ENCODE measurements around the gene NTM. TPM values are rescaled to one million over a fixed set of nuclear protein-coding genes. Genes with fewer than 3 reads are reported as not detected.

The NTM gene
- total RNA-seq, 1 experiment from 2014 or later: 9.9 TPM

- no peak overlapping the region for H3K23ac ChIP-seq (ENCODE audit: insufficient read length, low read depth, low read length)
- no peak for DNase-seq
- no peak overlapping the region for H3K4ac ChIP-seq (ENCODE audit: low read depth, low read length)
- no peak overlapping the region for H2BK5ac ChIP-seq (ENCODE audit: insufficient read length, low read length)
- no peak overlapping the region for H4K8ac ChIP-seq (replicated peaks; ENCODE audit: insufficient read length, low read depth, low read length)
- no peaks in the 10 kb centered on the region for H3K23me2 ChIP-seq (ENCODE audit: insufficient read length, low read depth, low read length, poor library complexity, severe bottlenecking)
- no peak overlapping the region for H2AK5ac ChIP-seq (ENCODE audit: insufficient read length, low read length)
- Mint-ChIP-seq H3K4me1 (peaks cover 3 to 6% of the 10 kb centered on the region in 2 experiments), H3K27ac (no peak overlapping the region), H3K36me3 (ENCODE audit: insufficient read depth in 1 of 3, low read depth in 3 of 3) (no peaks in the 10 kb centered on the region), H3K4me3 (no peak overlapping the region), H3K27me3 (ENCODE audit: low read depth) (no peaks in the 10 kb centered on the region), H3K9me3 (no peaks in the 10 kb centered on the region)
- no peak overlapping the region for H2BK20ac ChIP-seq (ENCODE audit: low read depth, low read length, poor library complexity, severe bottlenecking)
- no peak overlapping the region for H3K9ac ChIP-seq (ENCODE audit: extremely low read depth, insufficient read length, low read length)
- H2BK15ac ChIP-seq (ENCODE audit: low read depth, low read length): no peak overlapping the region
- H3K4me1 ChIP-seq (ENCODE audit: insufficient read depth, low read length): peaks cover 7% of the 10 kb centered on the region; the same call in 1 of the 2 replicates
- no peak overlapping the region for H3K4me2 ChIP-seq (ENCODE audit: insufficient read depth, insufficient read length, low read length)
- H3T11ph ChIP-seq (ENCODE audit: low read length): no peak overlapping the region
- H2BK12ac ChIP-seq (ENCODE audit: insufficient read length, low read depth, low read length): no peak overlapping the region
- no peak overlapping the region for H3K14ac ChIP-seq (ENCODE audit: insufficient read depth, low read length)
- H4K91ac ChIP-seq (ENCODE audit: insufficient read length, low read depth, low read length): no peak overlapping the region
- no peak overlapping the region for H2AFZ ChIP-seq (ENCODE audit: low read length)
- no peaks in the 10 kb centered on the region for H3K79me2 ChIP-seq (ENCODE audit: insufficient read depth, low read length)
- H4K5ac ChIP-seq (ENCODE audit: insufficient read length, low read depth, low read length): no peak overlapping the region
- no peak overlapping the region for H2BK120ac ChIP-seq (ENCODE audit: low read depth, low read length, poor library complexity, severe bottlenecking)
- no peak overlapping the region for H3K56ac ChIP-seq (ENCODE audit: insufficient read length, low read depth, low read length)
- H3K27ac ChIP-seq (ENCODE audit: insufficient read length, low read depth, low read length): no peak overlapping the region
- H3K79me1 ChIP-seq (ENCODE audit: insufficient read depth, low read depth, low read length, poor library complexity, severe bottlenecking): no peaks in the 10 kb centered on the region
- no peaks in the 10 kb centered on the region; the same call in 1 of the 2 replicates for H3K27me3 ChIP-seq (ENCODE audit: insufficient read depth, low read length)
- WGBS (ENCODE audit: extremely low coverage, insufficient read length, low lambda C conversion rate): no CpG with 5 or more reads among the region's 8 CpGs
- H3K18ac ChIP-seq (ENCODE audit: insufficient read length, low read depth, low read length): no peak overlapping the region
- TF ChIP-seq CTCF (conservative IDR thresholded peaks at IDR 0.05): no peak
- H3K9me3 ChIP-seq (ENCODE audit: control insufficient read depth, low read depth, low read length): no peaks in the 10 kb centered on the region
- H4K20me1 ChIP-seq (ENCODE audit: control insufficient read depth, insufficient read depth, insufficient read length): no peaks in the 10 kb centered on the region
Measured at GRCh38 chr11:132058211-132058772, 687.9 kb downstream of the NTM start.
